GM21423 (cell line): Measurements from ENCODE around the gene LRRC55.

Source experiments
- ATAC-seq: cut with Tn5 transposase; IDR thresholded peaks from one replicate; pipeline ENCODE4 v1.9.1; 2021; ENCODE audit warnings: mild to moderate bottlenecking, moderate library complexity; ENCODE audit not compliant: unreplicated experiment

LRRC55 gene

GRCh38 chr11:57231539-57232253 lies 49.9 kb downstream of the LRRC55 start:
- ATAC-seq: no peak

GRCh38 chr11:57233702-57234101 lies 51.9 kb downstream of the LRRC55 start:
- no peak for ATAC-seq

DNA sequence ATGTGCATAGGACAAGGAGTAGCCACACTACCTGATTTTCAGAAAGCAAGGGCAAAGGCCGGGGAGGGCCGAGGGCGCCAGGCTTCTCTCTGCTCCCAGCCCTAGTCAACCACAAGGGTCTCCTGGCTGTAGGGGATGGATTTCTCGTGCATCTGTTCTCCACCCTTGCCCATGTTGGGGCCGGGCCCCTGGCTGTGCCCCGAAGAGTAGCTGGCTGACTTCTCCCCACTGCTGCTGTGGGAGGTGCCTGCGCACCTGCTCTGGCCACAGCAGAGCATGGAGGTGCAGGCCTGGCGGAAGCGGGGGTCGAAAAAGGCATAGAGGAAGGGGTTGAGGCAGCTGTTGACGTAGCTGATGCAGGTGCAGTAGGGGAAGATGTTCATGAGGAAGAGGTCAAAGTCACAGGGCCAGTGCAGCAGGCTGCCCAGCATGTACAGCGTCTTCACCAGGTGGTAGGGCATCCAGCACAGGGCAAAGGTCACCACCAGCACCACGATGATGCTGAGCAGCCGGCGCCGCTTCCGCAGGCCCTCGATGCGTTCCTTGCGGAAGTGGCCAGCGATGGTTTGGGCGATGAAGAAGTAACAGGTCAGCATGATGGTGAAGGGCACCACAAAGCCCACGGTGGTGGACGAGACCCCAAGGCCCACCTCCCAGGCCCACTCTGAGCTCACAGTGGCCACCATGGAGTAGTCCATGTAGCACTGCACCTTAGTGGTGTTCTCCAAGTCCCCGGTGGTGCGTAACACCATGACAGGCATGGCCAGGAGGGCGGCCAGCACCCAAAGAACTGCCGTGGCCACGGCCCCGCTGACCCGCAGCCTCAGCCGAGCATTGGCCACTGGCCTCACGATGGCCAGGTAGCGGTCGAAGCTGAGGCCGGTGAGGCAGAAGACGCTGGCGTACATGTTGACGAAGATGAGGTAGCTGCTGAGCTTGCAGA lies 54.3 kb downstream of the LRRC55 start:
- ATAC-seq: no peak

DNA sequence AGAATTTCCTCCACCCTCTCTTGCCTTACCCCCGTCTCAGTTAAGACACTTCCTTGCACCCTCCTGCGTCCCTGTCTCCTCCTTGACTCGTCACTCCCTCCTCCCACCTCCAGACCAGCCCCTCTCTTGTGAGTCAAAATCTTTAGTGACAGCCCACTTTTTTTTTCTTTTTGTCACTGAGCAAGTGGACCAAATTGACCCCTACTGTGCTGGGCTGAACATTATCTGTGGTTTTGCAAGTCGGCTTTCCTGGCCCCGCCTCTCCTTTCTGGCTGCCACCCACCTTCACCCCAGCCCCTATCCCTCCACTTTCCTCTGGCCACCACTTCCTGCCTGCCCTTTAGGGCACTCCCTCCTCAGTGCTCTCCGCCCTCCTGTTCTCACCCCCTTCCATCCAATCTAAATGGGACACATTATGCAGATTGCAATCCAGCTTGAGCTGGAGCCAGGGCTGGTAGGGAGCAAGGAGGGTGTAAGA lies 55.5 kb downstream of the LRRC55 start, which contains the start of gene APLNR:
APLNR (minus strand) TSS at position 47 of the 478 bp plus-strand sequence. CDS start 246 bp downstream, outside the sequence.
- ATAC-seq: no peak

- ATAC-seq: no peak
Observed at GRCh38 chr11:57239348-57239747, 57.6 kb downstream of the LRRC55 start.

DNA sequence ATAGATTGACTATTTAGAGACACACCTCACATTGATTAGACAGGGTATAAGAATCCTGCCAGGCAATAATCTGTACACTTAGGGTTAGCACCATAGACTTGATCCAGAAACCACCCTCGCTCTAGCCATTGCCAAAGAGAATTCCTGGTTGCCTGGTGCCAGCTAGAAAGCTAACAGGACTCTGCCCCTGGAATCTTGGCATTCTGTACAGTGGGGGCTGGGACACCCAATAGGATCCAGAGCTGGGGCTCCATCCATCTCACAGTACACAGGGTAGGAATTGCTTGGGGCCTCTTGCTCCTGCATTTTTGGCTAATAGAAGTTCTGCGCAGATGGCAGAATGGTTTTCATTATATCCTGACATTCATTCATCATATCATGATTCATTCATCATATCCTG lies 58.3 kb downstream of the LRRC55 start:
- no peak for ATAC-seq

DNA sequence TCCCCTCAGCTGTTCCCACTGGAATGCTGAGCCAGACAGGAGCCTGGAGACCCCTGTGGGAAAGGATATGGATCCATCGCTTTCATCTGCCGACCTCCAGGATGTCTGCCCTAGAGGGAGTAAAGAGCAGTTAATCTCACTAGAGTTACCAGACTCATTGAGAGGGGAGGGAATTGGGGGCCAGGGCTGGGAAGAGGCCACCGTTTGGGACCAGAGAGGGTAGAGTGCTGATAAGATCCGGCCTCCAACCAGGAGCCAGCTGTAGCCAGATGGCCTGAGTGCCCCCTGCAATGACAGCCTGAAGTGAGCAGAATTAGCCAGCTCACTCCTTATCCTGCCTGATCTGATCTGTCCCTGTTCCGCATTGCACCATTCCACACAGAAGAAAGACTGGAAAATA lies 59.0 kb downstream of the LRRC55 start:
- no peak for ATAC-seq
